Measurements from ENCODE around the gene STIL. TPM values are rescaled to one million over a fixed set of nuclear protein-coding genes. Genes with fewer than 3 reads are reported as not detected.

Gene STIL
- total and polyA plus RNA-seq, 4 donors: 0.26 to 20.5 (median 0.75) TPM

- Histone ChIP-seq H3K9me3 (ENCODE audit: control insufficient read depth in 4 of 4, low read length in 3 of 4) (no peaks in the 10 kb centered on the region), H3K27me3 (ENCODE audit: control insufficient read depth in 4 of 4, insufficient read depth in 4 of 4, low read length in 3 of 4) (no peaks in the 10 kb centered on the region), H3K27ac (ENCODE audit: low read depth in 1 of 2, low read length in 2 of 2) (no peak overlapping the region), H3K9ac (ENCODE audit: low read depth in 1 of 2, low read length in 2 of 2) (no peak overlapping the region), H3K36me3 (ENCODE audit: control insufficient read depth in 4 of 4, insufficient read depth in 3 of 4, low read depth in 1 of 4, low read length in 3 of 4) (no peaks in the 10 kb centered on the region), H3K4me3 (ENCODE audit: low read depth in 1 of 3, low read length in 3 of 3) (no peak overlapping the region), H3K4me1 (ENCODE audit: control insufficient read depth in 4 of 4, insufficient read depth in 4 of 4, low read length in 3 of 4) (no peaks in the 10 kb centered on the region)
- DNase-seq (ENCODE audit: low spot score): no peak
- TF ChIP-seq HNF4G (IDR thresholded peaks at IDR 0.05) (no peak), FOXA2 (IDR thresholded peaks at IDR 0.05) (no peak), ATF3 (IDR thresholded peaks at IDR 0.05) (no peak), RXRA (IDR thresholded peaks at IDR 0.05) (no peak), SP1 (IDR thresholded peaks at IDR 0.05) (no peak), NR2F2 (IDR thresholded peaks at IDR 0.05) (no peak), JUND (IDR thresholded peaks at IDR 0.05) (no peak), YY1 (IDR thresholded peaks at IDR 0.05) (no peak), ZBTB33 (IDR thresholded peaks at IDR 0.05) (no peak), GABPA (IDR thresholded peaks at IDR 0.05 in 1 of 2, conservative IDR thresholded peaks at IDR 0.05 in 1 of 2) (no peak), HNF4A (conservative IDR thresholded peaks at IDR 0.05) (no peak), TAF1 (conservative IDR thresholded peaks at IDR 0.05) (no peak), RAD21 (IDR thresholded peaks at IDR 0.05) (no peak), EGR1 (IDR thresholded peaks at IDR 0.05; ENCODE audit: low read depth in 2 of 2) (no peak), REST (IDR thresholded peaks at IDR 0.05) (no peak), FOXA1 (IDR thresholded peaks at IDR 0.05) (no peak)
- TF ChIP-seq, protein P1, sequence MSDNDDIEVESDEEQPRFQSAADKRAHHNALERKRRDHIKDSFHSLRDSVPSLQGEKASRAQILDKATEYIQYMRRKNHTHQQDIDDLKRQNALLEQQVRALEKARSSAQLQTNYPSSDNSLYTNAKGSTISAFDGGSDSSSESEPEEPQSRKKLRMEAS (IDR thresholded peaks at IDR 0.05): no peak
- TF ChIP-seq, protein P2, sequence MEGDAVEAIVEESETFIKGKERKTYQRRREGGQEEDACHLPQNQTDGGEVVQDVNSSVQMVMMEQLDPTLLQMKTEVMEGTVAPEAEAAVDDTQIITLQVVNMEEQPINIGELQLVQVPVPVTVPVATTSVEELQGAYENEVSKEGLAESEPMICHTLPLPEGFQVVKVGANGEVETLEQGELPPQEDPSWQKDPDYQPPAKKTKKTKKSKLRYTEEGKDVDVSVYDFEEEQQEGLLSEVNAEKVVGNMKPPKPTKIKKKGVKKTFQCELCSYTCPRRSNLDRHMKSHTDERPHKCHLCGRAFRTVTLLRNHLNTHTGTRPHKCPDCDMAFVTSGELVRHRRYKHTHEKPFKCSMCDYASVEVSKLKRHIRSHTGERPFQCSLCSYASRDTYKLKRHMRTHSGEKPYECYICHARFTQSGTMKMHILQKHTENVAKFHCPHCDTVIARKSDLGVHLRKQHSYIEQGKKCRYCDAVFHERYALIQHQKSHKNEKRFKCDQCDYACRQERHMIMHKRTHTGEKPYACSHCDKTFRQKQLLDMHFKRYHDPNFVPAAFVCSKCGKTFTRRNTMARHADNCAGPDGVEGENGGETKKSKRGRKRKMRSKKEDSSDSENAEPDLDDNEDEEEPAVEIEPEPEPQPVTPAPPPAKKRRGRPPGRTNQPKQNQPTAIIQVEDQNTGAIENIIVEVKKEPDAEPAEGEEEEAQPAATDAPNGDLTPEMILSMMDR (IDR thresholded peaks at IDR 0.05; ENCODE audit: low read depth, low read length, missing input control): no peak
- WGBS: 83% methylated on average over 3 of the region's 3 CpGs
Measured at GRCh38 chr1:47324682-47325081, 10.7 kb upstream of the STIL start.

All from liver (tissue), 9 donors.